ENCODE results near the gene IRAK3.
"Not testable (repeated sequence)": the region's sequence is repeated elsewhere in the genome, so short reads cannot be mapped to it uniquely, and the experiment has no call there.

IRAK3 gene

DNA sequence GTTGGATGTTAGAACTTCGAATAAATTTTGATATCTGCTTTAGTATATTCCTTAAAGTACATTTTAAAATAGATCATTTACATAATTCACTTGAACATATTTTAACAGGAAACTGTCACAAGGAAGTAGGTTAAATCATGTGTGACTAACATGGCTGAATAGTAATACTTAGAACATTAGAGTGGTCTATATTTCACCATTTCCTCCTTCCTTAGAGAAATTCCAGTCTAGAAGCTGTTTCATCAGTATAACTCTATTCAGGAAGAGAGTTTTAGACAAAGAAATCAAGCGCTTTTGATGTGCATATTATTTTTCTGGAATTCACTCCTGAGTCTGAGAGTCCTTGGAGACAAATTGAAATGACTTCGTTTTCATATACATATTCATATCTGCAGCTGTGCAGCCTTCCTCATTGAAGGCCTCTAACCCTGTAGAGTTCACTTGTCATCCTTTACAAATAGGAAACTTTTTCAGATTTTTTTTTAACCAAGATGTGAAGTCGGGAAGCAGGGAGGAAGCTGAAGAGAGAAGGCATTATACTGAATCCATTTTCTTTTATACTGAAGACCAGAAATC is 28.4 kb downstream of the IRAK3 start:
- Histone ChIP-seq H3K4me1 (ENCODE audit: control insufficient read depth in 2 of 2, insufficient read depth in 1 of 2, low read depth in 1 of 2, low read length in 2 of 2) (no peaks in the 10 kb centered on the region), H3K9ac (ENCODE audit: low read depth, low read length, poor library complexity) (no peak overlapping the region), H3K27me3 (ENCODE audit: control insufficient read depth in 3 of 3, insufficient read depth in 3 of 3, low read depth in 1 of 3, low read length in 3 of 3) (no peaks in the 10 kb centered on the region), H3K36me3 (replicated peaks in 1 of 2; ENCODE audit: control insufficient read depth in 2 of 2, insufficient read depth in 2 of 2, low read length in 2 of 2) (no peaks in the 10 kb centered on the region), H3K23ac (ENCODE audit: low read depth, low read length, poor library complexity) (no peak overlapping the region), H4K8ac (ENCODE audit: low read depth, low read length) (no peak overlapping the region), H3K4me3 (ENCODE audit: low read length in 2 of 2) (no peak overlapping the region), H3K4ac (ENCODE audit: low read length) (no peak overlapping the region), H4K91ac (ENCODE audit: low read depth, low read length, poor library complexity) (no peak overlapping the region), H2AFZ (ENCODE audit: low read length) (peak overlapping the region; percentile 32), H3K9me3 (replicated peaks in 1 of 2; ENCODE audit: control insufficient read depth in 2 of 2, insufficient read depth in 1 of 2, low read depth in 1 of 2, low read length in 2 of 2) (peaks cover 0 to 5% of the 10 kb centered on the region in 2 donors), H3K79me1 (ENCODE audit: low read depth, low read length) (no peaks in the 10 kb centered on the region), H3K27ac (replicated peaks; ENCODE audit: low read length) (no peak overlapping the region), H2BK15ac (ENCODE audit: low read length) (no peak overlapping the region), H2AK5ac (ENCODE audit: low read depth, low read length) (no peak overlapping the region), H2BK5ac (ENCODE audit: low read length) (no peak overlapping the region), H3K14ac (ENCODE audit: low read length) (no peak overlapping the region), H3K4me2 (ENCODE audit: insufficient read depth, low read length, poor library complexity, severe bottlenecking) (no peak overlapping the region), H3K18ac (ENCODE audit: low read length) (no peak overlapping the region), H2BK12ac (ENCODE audit: low read length) (no peak overlapping the region), H2BK120ac (ENCODE audit: low read depth, low read length) (no peak overlapping the region)
- DNase-seq (ENCODE audit: low spot score), result no peak
- WGBS, 2 donors (ENCODE audit: extremely low coverage in 2 of 2, insufficient read length in 2 of 2, insufficient replicate concordance in 1 of 2), result no CpG with 5 or more reads among the region's 4 CpGs

DNA sequence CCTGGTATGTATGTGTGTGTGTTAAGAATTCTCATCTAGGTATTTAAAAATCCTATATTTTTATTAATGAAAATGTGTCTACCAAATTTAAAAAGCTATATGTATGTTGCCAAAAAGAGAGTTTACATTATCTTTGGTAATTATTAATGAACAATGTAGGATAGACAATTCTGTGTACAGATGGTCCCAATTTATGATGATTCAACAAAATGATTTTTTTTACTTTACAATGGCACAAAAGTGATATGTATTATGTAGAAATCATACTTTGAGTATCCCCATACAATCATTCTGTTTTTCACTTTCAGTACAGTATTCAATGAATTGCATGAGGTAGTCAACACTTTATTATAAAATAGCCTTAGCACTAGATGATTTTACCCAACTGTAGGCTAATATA is 39.4 kb downstream of the IRAK3 start:
- Histone ChIP-seq H2AFZ (ENCODE audit: low read length) (no peak overlapping the region), H3K36me3 (replicated peaks in 1 of 2; ENCODE audit: control insufficient read depth in 2 of 2, insufficient read depth in 2 of 2, low read length in 2 of 2) (no peaks in the 10 kb centered on the region), H2BK120ac (ENCODE audit: low read depth, low read length) (no peak overlapping the region), H3K14ac (ENCODE audit: low read length) (no peak overlapping the region), H3K27ac (replicated peaks; ENCODE audit: low read length) (no peak overlapping the region), H2BK15ac (ENCODE audit: low read length) (no peak overlapping the region), H4K91ac (ENCODE audit: low read depth, low read length, poor library complexity) (no peak overlapping the region), H3K18ac (ENCODE audit: low read length) (no peak overlapping the region), H3K79me1 (ENCODE audit: low read depth, low read length) (no peaks in the 10 kb centered on the region), H3K4me3 (ENCODE audit: low read length in 2 of 2) (no peak overlapping the region), H3K4me2 (ENCODE audit: insufficient read depth, low read length, poor library complexity, severe bottlenecking) (no peak overlapping the region), H2BK12ac (ENCODE audit: low read length) (no peak overlapping the region), H3K23ac (ENCODE audit: low read depth, low read length, poor library complexity) (no peak overlapping the region), H3K9me3 (replicated peaks in 1 of 2; ENCODE audit: control insufficient read depth in 2 of 2, insufficient read depth in 1 of 2, low read depth in 1 of 2, low read length in 2 of 2) (no peaks in the 10 kb centered on the region), H2AK5ac (ENCODE audit: low read depth, low read length) (no peak overlapping the region), H3K9ac (ENCODE audit: low read depth, low read length, poor library complexity) (no peak overlapping the region), H3K4me1 (ENCODE audit: control insufficient read depth in 2 of 2, insufficient read depth in 1 of 2, low read depth in 1 of 2, low read length in 2 of 2) (no peaks in the 10 kb centered on the region), H3K27me3 (ENCODE audit: control insufficient read depth in 3 of 3, insufficient read depth in 3 of 3, low read depth in 1 of 3, low read length in 3 of 3) (peaks cover 0 to 12% (median 0%) of the 10 kb centered on the region in 3 experiments), H4K8ac (ENCODE audit: low read depth, low read length) (no peak overlapping the region), H2BK5ac (ENCODE audit: low read length) (no peak overlapping the region), H3K4ac (ENCODE audit: low read length) (no peak overlapping the region)
- DNase-seq (ENCODE audit: low spot score), result no peak

DNA sequence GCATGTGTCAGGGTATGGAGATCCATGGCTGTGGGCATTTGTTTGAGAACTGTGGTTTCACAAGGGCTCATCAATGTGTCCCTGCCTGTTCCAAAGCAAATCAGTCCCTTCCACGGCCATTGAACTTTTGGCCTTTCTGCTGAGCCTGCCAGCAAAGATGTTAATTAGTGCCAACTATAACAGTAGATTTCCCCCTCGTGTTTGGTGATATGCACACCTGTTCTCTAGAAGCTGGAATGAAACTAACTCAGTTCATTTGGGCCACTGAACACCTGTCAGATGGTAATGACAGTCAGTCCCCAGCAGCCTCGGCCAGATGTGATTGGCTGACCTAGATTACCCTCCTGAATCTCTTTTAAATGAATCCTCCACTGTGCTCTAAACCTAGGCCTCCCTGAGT is 43.2 kb downstream of the IRAK3 start:
- H2AK5ac ChIP-seq (ENCODE audit: low read depth, low read length), result no peak overlapping the region
- no CpG with 5 or more reads among the region's 3 CpGs for WGBS, 2 donors (ENCODE audit: extremely low coverage in 2 of 2, insufficient read length in 2 of 2, insufficient replicate concordance in 1 of 2)

DNA sequence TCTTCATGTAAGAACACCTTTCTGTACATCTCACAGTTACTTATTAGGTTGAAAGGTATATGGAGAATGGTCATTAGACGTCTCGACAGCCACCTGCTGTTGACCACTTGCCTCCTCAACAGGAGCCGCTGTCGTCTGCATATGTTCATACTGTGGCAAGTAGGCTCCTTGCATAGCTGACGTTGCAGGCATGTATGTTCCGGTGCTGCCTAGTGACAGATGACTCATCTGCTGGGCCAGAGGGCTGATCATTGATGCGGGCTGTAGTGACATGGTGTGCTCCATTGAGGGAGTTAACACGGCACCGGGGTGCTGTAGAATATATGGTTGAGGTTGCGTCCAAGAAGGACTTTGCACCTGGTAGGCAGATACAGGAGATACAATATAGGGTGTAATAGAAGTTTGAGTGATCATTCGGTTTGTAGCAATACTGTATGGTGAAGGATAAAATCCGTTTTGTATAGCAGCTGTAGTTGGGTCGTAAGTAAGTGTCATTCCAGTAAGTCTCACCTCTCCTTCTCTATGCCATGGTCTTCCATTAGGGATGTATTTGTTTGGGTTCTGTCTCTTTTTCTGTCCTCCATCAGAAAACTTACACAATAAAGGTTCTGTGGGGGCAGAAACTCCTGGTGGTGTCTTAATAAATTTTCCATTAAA is 45.2 kb downstream of the IRAK3 start:
- H3K14ac ChIP-seq (ENCODE audit: low read length), result not testable (repeated sequence)

More for the DNA sequence above, 43.2 kb downstream of the IRAK3 start:
- Histone ChIP-seq H2BK120ac (ENCODE audit: low read depth, low read length) (no peak overlapping the region), H2AFZ (ENCODE audit: low read length) (no peak overlapping the region), H3K27me3 (ENCODE audit: control insufficient read depth in 3 of 3, insufficient read depth in 3 of 3, low read depth in 1 of 3, low read length in 3 of 3) (peaks cover 0 to 29% (median 0%) of the 10 kb centered on the region in 3 experiments), H2BK12ac (ENCODE audit: low read length) (no peak overlapping the region), H3K79me1 (ENCODE audit: low read depth, low read length) (no peaks in the 10 kb centered on the region), H3K18ac (ENCODE audit: low read length) (no peak overlapping the region), H2BK5ac (ENCODE audit: low read length) (no peak overlapping the region), H3K9me3 (replicated peaks in 1 of 2; ENCODE audit: control insufficient read depth in 2 of 2, insufficient read depth in 1 of 2, low read depth in 1 of 2, low read length in 2 of 2) (no peaks in the 10 kb centered on the region), H3K27ac (replicated peaks; ENCODE audit: low read length) (no peak overlapping the region), H3K36me3 (replicated peaks in 1 of 2; ENCODE audit: control insufficient read depth in 2 of 2, insufficient read depth in 2 of 2, low read length in 2 of 2) (no peaks in the 10 kb centered on the region), H3K23ac (ENCODE audit: low read depth, low read length, poor library complexity) (no peak overlapping the region), H2BK15ac (ENCODE audit: low read length) (no peak overlapping the region), H3K14ac (ENCODE audit: low read length) (no peak overlapping the region), H3K4me1 (ENCODE audit: control insufficient read depth in 2 of 2, insufficient read depth in 1 of 2, low read depth in 1 of 2, low read length in 2 of 2) (peaks cover 0 to 2% of the 10 kb centered on the region in 2 donors), H3K9ac (ENCODE audit: low read depth, low read length, poor library complexity) (no peak overlapping the region), H4K91ac (ENCODE audit: low read depth, low read length, poor library complexity) (no peak overlapping the region), H3K4me2 (ENCODE audit: insufficient read depth, low read length, poor library complexity, severe bottlenecking) (no peak overlapping the region), H3K4me3 (ENCODE audit: low read length in 2 of 2) (no peak overlapping the region), H3K4ac (ENCODE audit: low read length) (no peak overlapping the region), H4K8ac (ENCODE audit: low read depth, low read length) (no peak overlapping the region)
- no peak for DNase-seq (ENCODE audit: low spot score)

More for the DNA sequence above, 45.2 kb downstream of the IRAK3 start:
- H4K8ac ChIP-seq (ENCODE audit: low read depth, low read length); H3K4me1 ChIP-seq (ENCODE audit: control insufficient read depth in 2 of 2, insufficient read depth in 1 of 2, low read depth in 1 of 2, low read length in 2 of 2); H4K91ac ChIP-seq (ENCODE audit: low read depth, low read length, poor library complexity); H3K27ac ChIP-seq (replicated peaks; ENCODE audit: low read length); H3K4me2 ChIP-seq (ENCODE audit: insufficient read depth, low read length, poor library complexity, severe bottlenecking); DNase-seq (ENCODE audit: low spot score); H3K18ac ChIP-seq (ENCODE audit: low read length); H2BK15ac ChIP-seq (ENCODE audit: low read length); H3K79me1 ChIP-seq (ENCODE audit: low read depth, low read length); H3K9me3 ChIP-seq (replicated peaks in 1 of 2; ENCODE audit: control insufficient read depth in 2 of 2, insufficient read depth in 1 of 2, low read depth in 1 of 2, low read length in 2 of 2); H2BK5ac ChIP-seq (ENCODE audit: low read length); H3K36me3 ChIP-seq (replicated peaks in 1 of 2; ENCODE audit: control insufficient read depth in 2 of 2, insufficient read depth in 2 of 2, low read length in 2 of 2); H3K4me3 ChIP-seq (ENCODE audit: low read length in 2 of 2); H2BK12ac ChIP-seq (ENCODE audit: low read length); H3K4ac ChIP-seq (ENCODE audit: low read length); H3K9ac ChIP-seq (ENCODE audit: low read depth, low read length, poor library complexity); H3K23ac ChIP-seq (ENCODE audit: low read depth, low read length, poor library complexity); H2AK5ac ChIP-seq (ENCODE audit: low read depth, low read length); H2BK120ac ChIP-seq (ENCODE audit: low read depth, low read length): not testable (repeated sequence)
- no CpG with 5 or more reads among the region's 13 CpGs for WGBS, 2 donors (ENCODE audit: extremely low coverage in 2 of 2, insufficient read length in 2 of 2, insufficient replicate concordance in 1 of 2)
- peaks cover 0 to 47% (median 0%) of the 10 kb centered on the region in 3 experiments for H3K27me3 ChIP-seq (ENCODE audit: control insufficient read depth in 3 of 3, insufficient read depth in 3 of 3, low read depth in 1 of 3, low read length in 3 of 3)
- H2AFZ ChIP-seq (ENCODE audit: low read length), result peak overlapping the region; percentile 88

All from neuronal stem cell (in vitro differentiated cells).